ENCODE data around the gene GCK.

The GCK gene

DNA sequence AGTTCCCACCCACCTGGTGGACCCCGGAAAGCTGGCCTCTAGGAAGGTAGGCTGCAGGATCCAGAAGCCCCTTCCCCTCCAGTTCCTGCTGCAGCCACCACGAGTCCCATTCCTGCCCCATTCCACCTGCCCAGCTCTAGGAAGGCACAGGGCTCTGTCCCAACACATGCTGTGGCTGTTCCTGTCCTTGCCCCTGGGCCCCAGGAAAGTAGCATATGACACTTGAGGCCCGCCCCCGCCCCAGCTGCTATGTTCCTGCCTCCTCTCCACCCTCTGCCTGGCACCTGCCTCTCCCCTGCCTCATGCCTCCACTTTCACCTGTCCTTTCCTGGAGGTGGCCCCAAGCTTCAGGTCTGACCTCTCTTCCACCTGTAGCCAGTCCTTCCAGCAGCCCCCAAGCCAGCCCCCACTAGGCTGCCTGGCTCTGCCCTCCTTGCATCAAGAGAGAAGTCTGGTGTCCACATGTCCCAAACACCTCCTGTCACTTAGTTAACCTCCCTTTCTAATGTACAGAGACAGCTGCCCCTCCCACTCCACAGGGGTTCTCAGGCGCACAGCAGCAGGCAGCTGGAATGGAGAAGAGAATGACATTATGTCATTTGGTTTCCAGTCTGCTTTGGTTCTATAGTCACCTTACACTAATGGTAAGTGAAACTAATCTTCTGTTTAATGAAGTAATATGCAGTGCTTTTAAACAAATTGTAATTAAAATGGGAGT is 34.3 kb upstream of the GCK start:
- DNase-seq (ENCODE audit: insufficient read length, low spot score) (no peak), FAIRE-seq (no peak)

DNA sequence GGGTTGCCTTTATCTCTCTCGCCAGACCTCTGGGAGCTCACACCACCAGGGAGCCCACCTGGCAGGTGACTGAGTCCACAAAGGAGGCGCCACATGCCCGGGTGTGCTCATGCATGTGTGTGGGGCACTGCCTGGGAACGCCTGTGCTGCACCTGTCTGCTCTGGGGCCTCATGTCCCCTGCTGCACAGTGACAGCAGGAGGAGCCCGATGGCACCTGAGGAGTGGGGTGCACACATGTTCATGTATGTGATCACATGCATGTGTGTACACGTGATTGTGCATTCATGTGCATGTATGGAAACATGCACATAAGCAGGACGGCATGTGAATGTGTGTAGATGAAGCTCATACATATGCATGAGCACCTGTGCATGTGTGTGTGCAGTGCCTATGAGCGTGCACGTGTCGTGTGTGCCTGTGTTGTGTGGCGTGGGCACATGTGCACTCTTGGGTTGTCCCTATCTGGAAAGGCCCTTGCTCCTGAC is 33.6 kb upstream of the GCK start:
- no peak for DNase-seq (ENCODE audit: insufficient read length, low spot score)
- FAIRE-seq: no peak

GRCh38 chr7:44222074-44222473 is 32.8 kb upstream of the GCK start:
- FAIRE-seq: no peak
- no peak for DNase-seq (ENCODE audit: insufficient read length, low spot score)

GRCh38 chr7:44221231-44221791 is 32.1 kb upstream of the GCK start:
- no peak for FAIRE-seq
- DNase-seq (ENCODE audit: insufficient read length, low spot score): no peak

DNA sequence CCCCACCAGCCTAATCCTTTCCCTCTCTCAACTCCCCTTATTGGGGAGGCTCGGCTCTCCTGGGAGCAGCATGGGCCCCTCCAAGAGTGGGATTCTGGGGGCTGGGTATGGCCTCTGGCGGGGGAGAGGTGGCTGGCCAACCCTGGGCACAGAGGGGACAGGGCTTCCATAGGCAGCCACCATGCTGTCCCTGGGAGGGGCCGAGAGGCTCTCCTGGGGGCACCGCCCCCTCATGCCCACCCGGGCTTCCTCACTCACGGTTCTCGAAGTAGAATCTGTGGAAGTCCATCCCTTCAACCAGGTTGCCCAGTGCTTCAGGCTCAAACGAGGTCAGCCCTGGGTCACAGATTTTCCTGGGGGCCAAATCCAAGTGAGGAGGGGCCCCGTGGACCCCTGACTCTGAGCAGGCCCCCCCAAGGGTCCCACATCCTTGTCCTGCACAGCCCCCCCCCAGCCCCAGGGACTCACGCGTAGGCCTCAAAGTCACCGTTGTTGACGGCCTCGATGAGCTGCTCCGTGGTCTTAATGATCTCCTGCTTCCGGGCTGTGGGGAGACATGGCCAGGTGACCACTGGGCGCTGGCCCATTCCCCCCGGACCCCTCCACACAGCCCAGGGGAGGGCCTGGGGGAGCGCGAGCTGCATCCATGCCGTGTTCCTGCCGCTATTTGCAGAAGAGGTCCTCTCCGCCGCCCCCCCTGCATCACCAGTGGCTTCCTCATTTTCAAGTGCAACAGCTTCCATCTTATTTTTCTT is 31.3 kb upstream of the GCK start:
- FAIRE-seq (no peak), DNase-seq (ENCODE audit: insufficient read length, low spot score) (no peak)

GRCh38 chr7:44220046-44220357 is 30.8 kb upstream of the GCK start:
- FAIRE-seq (no peak), DNase-seq (ENCODE audit: insufficient read length, low spot score) (no peak)

DNA sequence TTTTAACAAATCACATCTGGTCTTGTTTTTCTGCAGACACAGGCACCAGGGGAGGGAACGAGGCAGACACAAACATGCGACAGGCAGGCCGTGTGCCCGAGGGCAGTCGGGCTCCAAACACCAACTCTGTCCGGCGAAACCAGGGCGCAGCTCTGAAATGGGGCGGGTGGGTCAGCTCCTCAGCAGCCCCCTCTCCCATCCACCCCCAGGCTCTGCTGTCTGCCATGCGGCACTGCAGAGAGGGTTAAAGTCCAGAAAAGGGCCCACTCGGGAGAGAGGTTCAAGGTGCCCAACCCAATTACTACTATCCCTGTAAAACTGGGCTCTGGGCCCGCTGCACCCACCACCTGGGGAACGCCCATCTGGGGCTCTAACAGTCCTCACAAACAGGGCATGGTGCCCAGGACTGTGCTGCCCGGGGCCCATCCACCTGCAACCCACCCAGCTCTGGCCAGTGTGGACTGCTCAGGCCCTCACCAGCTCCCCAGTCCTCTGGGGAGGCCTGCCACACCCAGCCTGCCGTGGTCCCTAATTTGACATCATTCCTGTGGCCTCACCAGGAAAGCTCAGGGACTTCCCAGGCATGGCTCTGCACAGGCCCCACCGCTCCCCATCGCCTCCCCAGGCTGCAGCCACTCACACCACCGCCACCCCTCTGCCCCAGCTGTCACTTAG is 30.3 kb upstream of the GCK start:
- no peak for FAIRE-seq

GRCh38 chr7:44218418-44219201 is 29.4 kb upstream of the GCK start:
- no peak for FAIRE-seq
- no peak for DNase-seq (ENCODE audit: insufficient read length, low spot score)

More for the DNA sequence above, 30.3 kb upstream of the GCK start:
- no peak for DNase-seq (ENCODE audit: insufficient read length, low spot score)

DNA sequence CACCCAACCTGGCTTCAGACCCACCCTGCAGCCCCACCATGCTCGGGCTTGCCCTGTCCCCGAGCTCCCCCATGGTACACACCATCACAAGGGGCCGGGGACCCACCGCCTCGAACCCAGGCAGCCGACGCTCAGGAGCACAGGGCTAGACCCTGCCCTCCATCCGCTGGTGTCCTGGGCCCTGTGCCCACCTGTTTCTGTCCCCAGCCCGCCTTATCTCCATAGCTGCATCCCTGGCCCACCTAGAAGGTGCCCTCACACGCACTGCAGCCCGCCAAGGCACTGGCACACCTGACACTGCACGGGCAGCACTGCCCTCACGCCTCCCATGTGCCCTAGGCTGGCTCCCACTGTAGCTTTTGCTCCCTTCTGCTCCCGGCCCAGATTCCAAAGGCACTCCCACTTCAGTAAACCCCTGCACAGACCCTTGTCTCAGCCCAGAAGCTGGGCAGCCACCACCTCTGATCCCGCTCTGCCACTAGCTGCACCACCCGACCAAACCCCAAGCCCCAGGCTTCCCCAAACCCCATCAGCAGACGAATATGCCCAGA is 28.7 kb upstream of the GCK start:
- DNase-seq (ENCODE audit: insufficient read length, low spot score) (no peak), FAIRE-seq (no peak)

DNA sequence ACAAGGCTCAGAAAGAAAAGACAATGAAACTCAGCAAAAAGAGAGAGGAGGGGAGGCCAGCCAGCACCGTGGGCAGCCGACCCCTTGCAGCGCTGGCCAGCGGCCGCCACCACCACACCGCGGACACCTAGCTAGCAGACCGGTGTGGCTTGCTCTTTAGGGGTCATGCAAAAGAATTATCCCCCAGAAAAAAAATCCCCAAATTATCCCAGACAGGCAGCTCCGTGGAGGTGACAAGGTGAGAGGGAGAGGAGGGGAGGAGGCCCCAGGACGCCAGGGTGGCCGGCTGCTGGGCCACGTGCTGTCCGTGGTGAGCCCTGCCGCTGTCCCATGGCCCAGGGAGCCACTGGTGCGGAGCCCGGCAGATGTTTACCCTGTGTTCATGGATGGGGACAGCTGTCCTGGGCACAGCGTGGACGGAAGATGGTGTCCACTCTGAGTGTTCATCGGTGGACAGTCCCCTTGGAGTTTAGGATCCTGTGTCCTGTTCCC is 28.0 kb upstream of the GCK start:
- DNase-seq (ENCODE audit: insufficient read length, low spot score): no peak
- no peak for FAIRE-seq

DNA sequence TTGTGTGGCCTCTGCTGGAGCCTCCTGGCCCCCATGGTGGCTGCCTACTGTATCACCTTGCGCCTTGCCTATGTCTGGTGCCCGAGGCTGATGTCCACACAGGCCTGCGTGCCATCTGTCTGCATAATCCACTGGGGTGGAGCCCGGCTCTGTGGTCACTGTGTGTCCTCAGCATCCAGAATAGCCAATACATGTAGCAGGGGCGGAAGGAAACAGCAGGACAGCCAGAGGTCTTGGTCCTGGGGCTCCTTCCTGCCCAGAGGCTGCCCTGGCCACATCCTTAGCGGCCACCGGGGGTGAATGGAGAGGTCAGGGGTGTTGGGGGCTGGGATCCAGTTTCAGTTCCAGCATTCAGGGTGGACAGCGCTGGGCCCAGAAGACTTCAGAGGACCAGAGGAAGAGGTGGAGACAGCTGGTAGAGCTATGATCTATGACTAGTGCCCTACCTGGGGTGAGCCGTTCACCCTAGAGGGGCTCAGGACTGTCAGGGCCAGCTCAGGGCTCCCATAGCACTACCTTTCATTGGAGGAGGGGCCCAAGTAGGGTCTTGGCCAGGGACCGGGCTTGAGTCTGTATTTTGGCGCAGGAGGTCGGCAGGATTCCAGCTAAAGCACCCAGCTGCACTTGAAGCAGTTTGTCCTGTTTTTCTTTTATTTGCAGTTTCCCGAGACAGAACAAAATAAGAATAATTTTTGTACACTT is 27.4 kb upstream of the GCK start:
- FAIRE-seq: no peak
- no peak for DNase-seq (ENCODE audit: insufficient read length, low spot score)

DNA sequence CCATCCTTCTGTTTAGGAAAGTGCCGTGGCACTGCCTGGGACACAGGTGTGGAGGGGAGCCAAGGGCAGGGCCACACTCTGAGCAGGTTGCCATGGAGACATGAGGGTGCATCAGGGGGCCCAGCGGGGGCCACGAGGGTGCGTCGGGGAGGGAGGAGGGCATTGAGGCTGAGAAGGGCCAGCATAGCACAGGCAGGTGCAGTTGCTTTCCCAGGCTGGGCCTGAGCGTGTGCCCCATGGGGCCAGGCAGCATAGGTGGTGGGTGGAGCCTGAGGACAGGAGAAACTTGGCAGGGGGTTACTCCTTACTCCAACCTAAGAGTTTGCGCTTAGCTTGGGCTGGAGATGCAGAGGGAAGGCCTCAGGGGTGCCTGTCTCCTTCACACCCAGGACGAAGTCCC is 26.8 kb upstream of the GCK start:
- no peak for DNase-seq (ENCODE audit: insufficient read length, low spot score)
- no peak for FAIRE-seq

GRCh38 chr7:44215531-44215930 is 26.3 kb upstream of the GCK start:
- FAIRE-seq (no peak), DNase-seq (ENCODE audit: insufficient read length, low spot score) (no peak)

GRCh38 chr7:44213877-44214388 is 24.7 kb upstream of the GCK start:
- peak; percentile 52 for FAIRE-seq
- DNase-seq (ENCODE audit: insufficient read length, low spot score): no peak

- FAIRE-seq (no peak), DNase-seq (ENCODE audit: insufficient read length, low spot score) (no peak)
Measured at GRCh38 chr7:44213206-44213876, 24.1 kb upstream of the GCK start.

DNA sequence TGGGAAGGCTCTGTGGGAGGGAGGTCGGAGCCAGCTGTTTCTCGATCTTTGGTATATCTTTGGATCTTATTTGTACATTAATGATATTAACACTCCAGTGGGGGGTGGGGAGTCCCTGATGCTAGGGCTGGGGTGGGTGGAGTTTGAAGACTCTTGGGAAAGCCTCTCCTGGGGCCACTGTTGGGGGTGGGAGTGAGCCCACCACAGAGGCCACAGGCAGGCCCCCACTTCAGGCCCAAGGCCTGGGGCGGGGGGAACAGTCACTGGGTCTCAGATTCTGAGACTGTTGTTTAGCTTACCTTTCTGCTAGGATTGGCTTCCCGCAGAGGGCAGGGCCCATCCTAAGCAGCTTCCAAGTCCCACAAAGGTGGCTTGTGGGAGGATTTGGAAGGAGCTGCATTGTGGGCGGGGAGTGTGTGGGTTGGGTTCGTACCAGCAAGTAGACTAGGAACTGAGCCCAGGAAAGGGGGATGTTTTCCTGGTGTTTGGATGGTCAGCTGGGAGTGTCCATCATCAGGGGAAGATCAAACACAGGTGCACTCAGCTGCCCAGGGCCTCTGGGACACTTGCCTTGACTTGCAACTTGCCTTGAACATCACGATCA is 23.4 kb upstream of the GCK start:
- no peak for DNase-seq (ENCODE audit: insufficient read length, low spot score)
- FAIRE-seq: no peak

- FAIRE-seq (no peak), DNase-seq (ENCODE audit: insufficient read length, low spot score) (no peak)
Measured at GRCh38 chr7:44212018-44212417, 22.8 kb upstream of the GCK start.

DNA sequence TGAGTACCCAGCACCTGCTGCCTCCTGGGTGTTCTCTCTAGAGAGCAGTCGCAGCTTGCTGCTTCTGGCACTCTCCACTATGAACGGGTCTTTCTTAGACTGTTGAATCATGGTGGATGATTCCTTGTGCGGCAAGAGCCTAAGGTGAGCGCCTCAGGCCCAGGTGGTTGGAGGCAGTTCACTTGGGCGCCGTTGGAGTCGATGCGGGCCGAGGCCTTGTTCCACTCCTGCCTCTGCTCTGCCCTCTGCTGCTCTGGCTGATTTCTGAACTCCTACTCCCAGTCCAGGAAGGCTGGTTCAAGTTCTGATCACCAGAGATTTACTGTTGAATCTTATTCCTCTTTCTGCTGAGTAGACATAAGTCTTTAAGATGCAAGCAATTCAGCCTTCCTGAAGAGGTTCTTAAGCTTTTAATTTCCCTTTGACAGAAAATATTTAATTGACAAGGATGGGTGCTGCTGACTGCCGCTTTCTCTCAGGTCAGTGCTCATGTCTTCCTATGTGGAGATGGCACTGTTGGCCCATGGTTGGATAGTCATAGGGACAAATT is 22.0 kb upstream of the GCK start:
- FAIRE-seq (no peak), DNase-seq (ENCODE audit: insufficient read length, low spot score) (no peak)

Data from GM19239 (cell line).